Vagina (tissue), 2 donors: Measurements from ENCODE around the gene DAND5.

Source experiments
- CTCF ChIP-seq, 3 experiments: fragments of 450-650 bp in 2 of 3; fragments of 200-600 bp in 1 of 3; sonication (generic) in 1 of 3; IDR thresholded peaks; one replicate each; pipeline ENCODE4 v1.5.1; 2017 to 2019; ENCODE audit warnings: antibody characterized with exemption in 3 of 3, mild to moderate bottlenecking in 2 of 3, moderate library complexity in 2 of 3
- POLR2A ChIP-seq, 2 donors: fragments of 450-650 bp; IDR thresholded peaks; one replicate each; pipeline ENCODE4 v1.6.1; 2017; ENCODE audit warnings: antibody characterized with exemption in 2 of 2, mild to moderate bottlenecking in 2 of 2, moderate library complexity in 2 of 2
- POLR2AphosphoS5 ChIP-seq, 2 donors: sonication (generic); formaldehyde crosslinking; IDR thresholded peaks; one replicate each; pipeline ENCODE4 v1.9.0; 2017; ENCODE audit warnings: antibody characterized with exemption in 2 of 2, mild to moderate bottlenecking in 2 of 2, low read depth in 1 of 2; ENCODE audit not compliant: insufficient read depth in 1 of 2

GRCh38 chr19:12937927-12938778 lies 31.2 kb upstream of the DAND5 start, which contains the start of gene CALR:
- no peak for TF ChIP-seq CTCF (IDR thresholded peaks at IDR 0.05)
- TF ChIP-seq POLR2A (IDR thresholded peaks at IDR 0.05), result peak; percentile 95 to 99
- TF ChIP-seq POLR2AphosphoS5 (IDR thresholded peaks at IDR 0.05; ENCODE audit: insufficient read depth in 1 of 2, low read depth in 1 of 2), result peak; percentile 97 to 100
